Lower lobe of right lung (tissue), 2 donors: Measurements from ENCODE around the gene SMC6. TPM values are rescaled to one million over a fixed set of nuclear protein-coding genes. Genes with fewer than 3 reads are reported as not detected.

Source experiments
- ATAC-seq, 2 donors: fragments of 200-7000 bp; cut with Tn5 transposase; one replicate each; pipeline ENCODE4 v1.9.1; 2020 to 2022; ENCODE audit warnings: mild to moderate bottlenecking in 2 of 2, moderate library complexity in 2 of 2
- DNase-seq: peaks from one replicate; pipeline ENCODE4 v3.0.0-alpha.2; 2020
- H3K27ac ChIP-seq: fragments of 200-600 bp; one replicate; pipeline ENCODE4 v1.8.0; 2022
- H3K27me3 ChIP-seq: fragments of 200-600 bp; one replicate; pipeline ENCODE4 v1.8.0; 2022; ENCODE audit warnings: low read depth
- H3K36me3 ChIP-seq: fragments of 200-600 bp; one replicate; pipeline ENCODE4 v1.8.0; 2022; ENCODE audit warnings: mild to moderate bottlenecking
- H3K4me1 ChIP-seq: fragments of 200-600 bp; one replicate; pipeline ENCODE4 v1.8.0; 2022
- H3K4me3 ChIP-seq: fragments of 200-600 bp; one replicate; pipeline ENCODE4 v1.8.0; 2022; ENCODE audit warnings: mild to moderate bottlenecking
- H3K9me3 ChIP-seq: fragments of 200-600 bp; one replicate; pipeline ENCODE4 v1.8.0; 2022
- CTCF ChIP-seq: fragments of 200-600 bp; IDR thresholded peaks from one replicate; pipeline ENCODE4 v1.8.0; 2022; ENCODE audit warnings: antibody characterized with exemption, mild to moderate bottlenecking
- intact Hi-C: fragments of 100-400 bp; cut with DNase I; formaldehyde crosslinking; loops from one replicate; pipeline ENCODE4 v1.11.0; 2022
- total RNA-seq: library from RNA; stranded (reverse); fragmentation: NEBNext Ultra II Directional; extraction: Animal tissue kit (Norgen Biotek cat#: 25700); gene quantifications from one replicate; pipeline ENCODE4 v1.2.1, GENCODE V29; 2021
- donor health status: DM: no; HTN: yes; CAD: no; lungs with severe emphysema.

Gene SMC6
- total RNA-seq, 1 donor from 2014 or later = 15.0 TPM

DNA sequence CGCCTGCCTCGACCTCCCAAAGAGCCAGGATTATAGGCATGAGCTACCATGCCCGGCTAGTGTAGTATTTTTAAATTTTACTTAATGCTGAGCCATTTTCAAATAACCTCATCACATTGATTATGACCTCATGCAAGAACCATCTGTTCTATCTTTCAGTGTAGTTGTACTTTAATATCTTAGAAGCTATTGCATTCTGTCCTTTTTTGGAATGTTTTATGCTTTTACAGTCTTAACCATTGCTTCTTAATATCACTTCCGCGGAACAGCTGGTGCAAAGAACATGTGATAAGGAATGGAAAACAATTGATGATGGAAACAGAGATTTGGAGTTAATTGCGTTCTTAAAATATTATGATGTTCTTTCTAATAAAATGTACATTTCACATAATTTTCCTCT, 3.1 kb upstream of the SMC6 start:
- Histone ChIP-seq H3K36me3 (no peaks in the 10 kb centered on the region), H3K4me1 (peaks cover 20% of the 10 kb centered on the region), H3K9me3 (no peaks in the 10 kb centered on the region), H3K27ac (no peak overlapping the region), H3K4me3 (no peak overlapping the region), H3K27me3 (no peaks in the 10 kb centered on the region)
- DNase-seq (no peak), ATAC-seq (no peak)
- no peak for TF ChIP-seq CTCF
- intact Hi-C loops = no loop called here

GRCh38 chr2:17754773-17755425, 1.3 kb upstream of the SMC6 start:
- no peaks in the 10 kb centered on the region for H3K27me3 ChIP-seq
- TF ChIP-seq CTCF = no peak
- no peak overlapping the region for H3K27ac ChIP-seq
- H3K4me1 ChIP-seq = peaks cover 20% of the 10 kb centered on the region
- H3K36me3 ChIP-seq = no peaks in the 10 kb centered on the region
- intact Hi-C loops = no loop called here
- peak overlapping the region; percentile 91 for H3K4me3 ChIP-seq
- DNase-seq (no peak), ATAC-seq (no peak)
- no peaks in the 10 kb centered on the region for H3K9me3 ChIP-seq

DNA sequence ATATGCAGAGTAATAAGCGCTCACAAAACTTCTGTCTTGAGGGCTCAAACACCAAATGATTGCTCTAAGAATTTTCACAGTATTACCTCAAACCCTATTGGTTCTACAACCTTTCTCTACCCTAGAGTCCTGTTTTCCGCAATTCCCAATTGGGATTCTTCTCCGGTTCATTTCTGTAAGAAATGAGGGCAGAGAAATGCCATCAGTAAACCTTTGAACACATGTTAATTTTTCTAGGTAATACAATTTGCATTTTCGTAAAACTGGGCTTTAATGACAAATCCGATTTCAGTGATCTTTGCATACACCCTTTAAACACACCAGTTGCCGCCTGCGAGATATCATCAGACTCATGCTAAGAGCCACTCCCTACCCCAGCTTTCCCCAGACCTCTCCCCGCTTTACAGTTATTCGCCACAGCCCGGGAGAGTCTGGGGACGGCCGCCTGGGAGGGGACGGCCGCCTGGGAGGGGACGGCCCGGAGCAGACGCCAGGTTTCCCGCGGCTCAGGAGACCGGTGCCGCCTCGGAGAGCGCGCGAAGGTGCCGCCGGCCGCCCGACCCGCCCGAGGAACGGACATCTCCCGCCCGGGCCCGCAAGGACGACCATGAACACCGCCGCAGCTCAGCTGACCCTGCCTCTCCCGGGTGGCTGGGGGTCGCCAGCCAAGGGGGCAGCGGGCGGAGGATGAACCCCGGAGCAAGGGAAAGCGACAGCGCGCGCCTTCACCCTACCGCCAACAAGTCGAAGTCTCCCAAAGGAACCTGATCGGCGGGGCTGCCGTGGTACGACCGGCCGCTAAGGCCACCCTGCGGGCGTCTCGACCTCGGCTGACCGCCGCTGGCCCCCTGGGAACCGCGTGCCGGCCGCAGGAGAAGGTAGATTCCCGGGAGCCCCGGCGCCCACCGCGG, 463 bp downstream of the SMC6 start:
- no peaks in the 10 kb centered on the region for H3K9me3 ChIP-seq
- TF ChIP-seq CTCF = no peak
- H3K4me1 ChIP-seq = peaks cover 20% of the 10 kb centered on the region
- DNase-seq (peak; percentile 75), ATAC-seq (peak; percentile 90 to 91)
- H3K4me3 ChIP-seq = peak overlapping the region; percentile 91
- peak overlapping the region; percentile 97 for H3K27ac ChIP-seq
- intact Hi-C loops = no loop called here
- H3K27me3 ChIP-seq = no peaks in the 10 kb centered on the region
- no peaks in the 10 kb centered on the region for H3K36me3 ChIP-seq

GRCh38 chr2:17752246-17752645, 1.4 kb downstream of the SMC6 start:
- Histone ChIP-seq H3K9me3 (no peaks in the 10 kb centered on the region), H3K36me3 (no peaks in the 10 kb centered on the region), H3K27ac (no peak overlapping the region), H3K4me3 (peak overlapping the region; percentile 91), H3K27me3 (no peaks in the 10 kb centered on the region), H3K4me1 (peaks cover 20% of the 10 kb centered on the region)
- no peak for TF ChIP-seq CTCF
- ATAC-seq (no peak), DNase-seq (no peak)
- intact Hi-C loops = no loop called here

GRCh38 chr2:17749753-17750438, 3.7 kb downstream of the SMC6 start:
- Histone ChIP-seq H3K27me3 (no peaks in the 10 kb centered on the region), H3K36me3 (peaks cover 1% of the 10 kb centered on the region), H3K4me1 (peaks cover 18% of the 10 kb centered on the region), H3K9me3 (no peaks in the 10 kb centered on the region), H3K4me3 (no peak overlapping the region), H3K27ac (no peak overlapping the region)
- no peak for DNase-seq
- no peak for ATAC-seq
- intact Hi-C loops = no loop called here
- no peak for TF ChIP-seq CTCF
